ENCODE measurements around the gene ITGAV. TPM values are rescaled to one million over a fixed set of nuclear protein-coding genes. Genes with fewer than 3 reads are reported as not detected.

Gene ITGAV
- total RNA-seq, 1 donor from 2014 or later, result 73.2 TPM

DNA sequence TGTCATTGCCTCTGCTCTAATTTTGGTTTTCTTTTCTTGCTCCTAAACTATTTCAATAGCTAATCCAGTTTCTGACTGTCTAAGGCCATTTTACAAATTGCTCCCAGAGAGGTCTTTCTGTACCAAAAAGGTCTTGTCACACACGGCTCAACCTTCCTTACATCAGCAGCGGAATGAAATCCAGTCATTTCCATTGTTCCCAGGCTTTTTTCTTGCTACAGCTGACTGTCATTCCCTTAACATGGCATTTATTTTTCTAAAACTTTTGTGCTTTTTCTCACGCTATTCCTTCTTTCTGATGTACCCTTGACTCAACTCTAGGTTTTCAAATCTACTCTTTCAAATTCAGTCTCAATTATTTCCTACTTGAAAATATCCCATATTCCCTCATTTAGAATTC lies 128.3 kb downstream of the ITGAV start:
- no peak for DNase-seq

DNA sequence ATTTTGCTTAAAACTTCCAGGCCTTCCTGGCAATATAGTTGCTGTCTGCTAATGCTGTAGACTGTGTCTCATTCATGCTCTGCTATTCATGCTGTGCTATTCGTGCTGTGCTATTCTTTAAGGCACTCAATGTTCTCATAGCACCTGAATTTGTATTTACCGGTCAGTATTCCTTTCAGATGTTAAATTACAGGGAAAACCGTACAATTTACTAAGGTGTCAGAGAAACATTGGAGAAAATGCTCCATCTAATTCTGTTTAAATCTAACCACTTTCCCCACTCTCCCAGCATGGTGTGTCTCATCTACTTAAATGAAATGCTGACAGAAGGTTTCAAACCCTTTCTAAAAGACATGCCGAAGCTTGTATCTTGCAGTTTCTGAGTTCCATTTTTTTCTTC lies 129.0 kb downstream of the ITGAV start:
- no peak for DNase-seq

DNA sequence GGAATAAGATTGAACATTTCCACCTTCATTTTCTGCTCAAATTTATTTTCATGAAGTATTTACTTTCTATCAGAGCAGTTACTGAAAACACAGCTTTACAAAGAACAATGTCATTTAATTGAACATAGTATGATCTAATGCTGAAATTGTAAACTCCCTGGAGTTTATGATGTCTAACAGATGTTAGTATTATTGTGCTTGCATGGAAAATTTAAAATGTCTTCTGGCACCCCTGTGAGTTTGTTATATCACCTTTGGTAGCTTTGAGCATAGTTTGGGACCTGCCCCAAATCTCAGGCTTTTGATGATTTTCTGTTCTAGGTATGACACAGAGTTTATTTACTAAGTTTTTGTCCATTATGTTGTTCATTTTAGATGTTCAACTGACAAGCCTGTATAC lies 132.1 kb downstream of the ITGAV start:
- DNase-seq, result no peak

DNA sequence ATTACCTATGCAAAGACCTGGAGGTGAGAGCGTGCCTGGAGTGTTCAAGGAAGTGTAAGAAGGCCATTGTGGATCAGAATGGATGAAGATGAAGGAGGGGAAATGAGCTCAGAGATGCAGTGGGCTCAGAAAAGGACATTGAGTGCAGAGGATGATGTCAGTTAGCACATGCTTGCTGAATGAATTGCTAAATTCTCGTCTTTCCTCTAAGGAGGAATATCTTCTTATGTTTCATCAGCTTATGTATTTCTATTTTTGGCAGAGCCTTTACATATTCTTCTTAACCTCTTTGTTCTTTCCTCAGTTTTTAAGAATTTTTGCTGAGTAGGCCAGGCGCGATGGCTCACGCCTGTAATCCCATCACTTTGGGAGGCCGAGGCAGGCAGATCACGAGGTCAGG lies 134.9 kb downstream of the ITGAV start:
- DNase-seq, result no peak

DNA sequence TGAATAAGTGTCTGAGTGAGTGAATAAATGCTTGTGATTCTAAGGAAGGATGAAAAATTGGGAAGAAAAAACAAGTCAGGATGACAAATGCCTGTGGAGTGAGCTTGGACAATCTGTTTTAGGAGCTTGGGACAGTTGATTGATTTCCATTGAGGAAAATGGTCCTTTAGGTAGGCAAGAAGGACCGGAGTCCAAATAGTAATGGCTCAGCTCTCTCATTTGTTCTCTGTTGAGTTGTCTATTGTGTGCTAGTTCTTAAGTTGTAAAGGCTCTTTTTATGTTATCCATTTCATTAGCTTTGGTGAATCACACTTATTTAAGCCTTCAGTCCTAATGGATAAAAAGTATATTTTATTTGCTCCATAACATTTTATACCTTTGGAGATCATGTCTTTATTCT lies 135.9 kb downstream of the ITGAV start:
- DNase-seq, result no peak

DNA sequence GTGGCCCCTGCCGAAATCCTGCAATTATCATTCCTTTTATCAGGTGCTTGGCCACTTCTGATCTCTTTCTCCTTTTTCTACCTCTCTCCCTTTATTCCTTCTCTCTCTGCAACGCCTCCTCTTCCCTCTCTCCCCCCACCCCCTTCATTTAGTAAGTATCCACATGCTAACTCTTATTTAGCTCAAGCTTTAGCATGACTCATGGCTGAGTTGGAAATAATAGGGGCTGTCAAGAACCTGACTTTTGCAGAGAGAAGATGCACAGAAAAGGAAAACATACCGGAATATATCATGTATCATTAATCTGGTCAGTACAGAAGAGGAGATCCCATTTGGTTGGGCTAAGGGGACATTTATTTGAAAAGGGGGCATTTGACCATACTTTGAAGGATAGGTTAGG lies 137.1 kb downstream of the ITGAV start:
- no peak for DNase-seq

DNA sequence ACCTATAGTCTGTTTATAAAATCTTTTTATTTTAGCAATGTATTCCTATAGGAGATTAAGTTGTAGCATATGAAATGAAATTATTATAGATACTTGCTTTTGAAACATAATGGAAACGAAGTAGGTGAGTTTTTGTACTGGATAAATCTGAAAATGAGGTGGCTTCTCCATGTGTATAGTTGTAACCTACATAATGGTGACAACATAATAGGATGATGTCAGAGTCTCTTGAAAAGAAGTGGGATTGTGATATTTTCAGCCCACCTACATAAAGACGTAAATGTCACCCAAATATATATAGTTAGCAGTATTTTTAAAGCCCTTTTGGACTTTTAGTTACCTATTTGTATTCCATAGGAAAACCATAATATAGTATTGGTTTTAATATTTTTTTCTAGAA lies 138.8 kb downstream of the ITGAV start:
- no peak for DNase-seq

Other genes with a start within 250 kb of the ITGAV start
- 79.7 TPM for gene ZC3H15, start 103.8 kb upstream of the ITGAV start, total RNA-seq
- 265 TPM for gene FAM171B, start 104.0 kb downstream of the ITGAV start, total RNA-seq